Muscle layer of colon (tissue), 2 donors: ENCODE measurements around the gene ROBO2.

Experiments used
- H3K27ac ChIP-seq: one replicate; pipeline ENCODE4 v1.7.0; 2013; ENCODE audit warnings: low read depth, mild to moderate bottlenecking, low read length, moderate library complexity
- H3K27me3 ChIP-seq, 2 donors: one replicate each; pipeline ENCODE4 v1.7.0; 2013; ENCODE audit warnings: low read length in 2 of 2, mild to moderate bottlenecking in 2 of 2; ENCODE audit not compliant: insufficient read depth in 2 of 2, control insufficient read depth in 1 of 2
- H3K36me3 ChIP-seq: one replicate; pipeline ENCODE4 v1.7.0; 2013; ENCODE audit warnings: mild to moderate bottlenecking, low read length; ENCODE audit not compliant: insufficient read depth
- H3K4me1 ChIP-seq: one replicate; pipeline ENCODE4 v1.7.0; 2013; ENCODE audit warnings: mild to moderate bottlenecking, low read length; ENCODE audit not compliant: insufficient read depth
- H3K4me3 ChIP-seq, 2 donors: one replicate each; pipeline ENCODE4 v1.7.0; 2013; ENCODE audit warnings: low read length in 2 of 2, low read depth in 1 of 2, mild to moderate bottlenecking in 1 of 2, moderate library complexity in 1 of 2
- H3K9ac ChIP-seq: one replicate; pipeline ENCODE4 v1.7.0; 2013; ENCODE audit warnings: low read length
- H3K9me3 ChIP-seq: one replicate; pipeline ENCODE4 v1.7.0; 2013; ENCODE audit warnings: mild to moderate bottlenecking, low read length
- donor health status: abdominal sarcoma.
- donor health status: Adenocarcinoma of cecum.

The ROBO2 gene

GRCh38 chr3:77602722-77603121 lies 562.8 kb downstream of the ROBO2 start:
- Histone ChIP-seq H3K4me1 (no peaks in the 10 kb centered on the region), H3K27me3 (no peaks in the 10 kb centered on the region)

GRCh38 chr3:77605308-77605707 lies 565.4 kb downstream of the ROBO2 start:
- Histone ChIP-seq H3K4me1 (no peaks in the 10 kb centered on the region), H3K36me3 (no peaks in the 10 kb centered on the region), H3K9ac (no peak overlapping the region), H3K27ac (no peak overlapping the region), H3K9me3 (no peaks in the 10 kb centered on the region), H3K4me3 (no peak overlapping the region), H3K27me3 (no peaks in the 10 kb centered on the region)

More at GRCh38 chr3:77602722-77603121, 562.8 kb downstream of the ROBO2 start:
- Histone ChIP-seq H3K36me3 (no peaks in the 10 kb centered on the region), H3K27ac (no peak overlapping the region), H3K4me3 (no peak overlapping the region), H3K9ac (no peak overlapping the region), H3K9me3 (no peaks in the 10 kb centered on the region)

GRCh38 chr3:77605865-77606264 lies 566.0 kb downstream of the ROBO2 start:
- Histone ChIP-seq H3K27me3 (no peaks in the 10 kb centered on the region), H3K27ac (no peak overlapping the region), H3K4me3 (no peak overlapping the region), H3K9me3 (no peaks in the 10 kb centered on the region), H3K4me1 (no peaks in the 10 kb centered on the region), H3K36me3 (no peaks in the 10 kb centered on the region), H3K9ac (no peak overlapping the region)

- Histone ChIP-seq H3K4me1 (no peaks in the 10 kb centered on the region), H3K9ac (no peak overlapping the region), H3K36me3 (no peaks in the 10 kb centered on the region), H3K27ac (no peak overlapping the region), H3K9me3 (no peaks in the 10 kb centered on the region), H3K4me3 (no peak overlapping the region), H3K27me3 (no peaks in the 10 kb centered on the region)
Observed at GRCh38 chr3:77606372-77606771, 566.5 kb downstream of the ROBO2 start.

- Histone ChIP-seq H3K4me1 (no peaks in the 10 kb centered on the region), H3K4me3 (no peak overlapping the region), H3K9me3 (no peaks in the 10 kb centered on the region), H3K27ac (no peak overlapping the region), H3K36me3 (no peaks in the 10 kb centered on the region), H3K9ac (no peak overlapping the region), H3K27me3 (no peaks in the 10 kb centered on the region)
Observed at GRCh38 chr3:77618686-77619085, 578.8 kb downstream of the ROBO2 start.

GRCh38 chr3:77620009-77620408 lies 580.1 kb downstream of the ROBO2 start:
- H3K4me1 ChIP-seq: no peaks in the 10 kb centered on the region
- no peaks in the 10 kb centered on the region for H3K9me3 ChIP-seq
- H3K27ac ChIP-seq: no peak overlapping the region
- no peaks in the 10 kb centered on the region for H3K36me3 ChIP-seq
- H3K27me3 ChIP-seq: no peaks in the 10 kb centered on the region
- no peak overlapping the region for H3K9ac ChIP-seq
- no peak overlapping the region for H3K4me3 ChIP-seq

GRCh38 chr3:77623500-77623899 lies 583.6 kb downstream of the ROBO2 start:
- Histone ChIP-seq H3K27me3 (no peaks in the 10 kb centered on the region), H3K9me3 (no peaks in the 10 kb centered on the region), H3K4me3 (no peak overlapping the region), H3K4me1 (no peaks in the 10 kb centered on the region), H3K9ac (no peak overlapping the region), H3K27ac (no peak overlapping the region), H3K36me3 (no peaks in the 10 kb centered on the region)

GRCh38 chr3:77626157-77626556 lies 586.3 kb downstream of the ROBO2 start:
- Histone ChIP-seq H3K27me3 (no peaks in the 10 kb centered on the region), H3K4me3 (no peak overlapping the region), H3K4me1 (no peaks in the 10 kb centered on the region), H3K9me3 (no peaks in the 10 kb centered on the region), H3K27ac (no peak overlapping the region), H3K36me3 (no peaks in the 10 kb centered on the region), H3K9ac (no peak overlapping the region)

- no peaks in the 10 kb centered on the region for H3K4me1 ChIP-seq
- H3K4me3 ChIP-seq: no peak overlapping the region
- H3K9ac ChIP-seq: no peak overlapping the region
- H3K9me3 ChIP-seq: no peaks in the 10 kb centered on the region
- H3K27ac ChIP-seq: no peak overlapping the region
- H3K27me3 ChIP-seq: no peaks in the 10 kb centered on the region
- no peaks in the 10 kb centered on the region for H3K36me3 ChIP-seq
Observed at GRCh38 chr3:77648214-77648613, 608.3 kb downstream of the ROBO2 start.

- Histone ChIP-seq H3K9me3 (no peaks in the 10 kb centered on the region), H3K9ac (no peak overlapping the region)
Observed at GRCh38 chr3:77648664-77649063, 608.8 kb downstream of the ROBO2 start.

GRCh38 chr3:77652624-77653023 lies 612.7 kb downstream of the ROBO2 start:
- no peaks in the 10 kb centered on the region for H3K9me3 ChIP-seq
- H3K27me3 ChIP-seq: no peaks in the 10 kb centered on the region
- no peaks in the 10 kb centered on the region for H3K36me3 ChIP-seq
- H3K27ac ChIP-seq: no peak overlapping the region
- no peaks in the 10 kb centered on the region for H3K4me1 ChIP-seq
- no peak overlapping the region for H3K9ac ChIP-seq
- H3K4me3 ChIP-seq: no peak overlapping the region

More at GRCh38 chr3:77648664-77649063, 608.8 kb downstream of the ROBO2 start:
- Histone ChIP-seq H3K27me3 (no peaks in the 10 kb centered on the region), H3K27ac (no peak overlapping the region), H3K36me3 (no peaks in the 10 kb centered on the region), H3K4me3 (no peak overlapping the region), H3K4me1 (no peaks in the 10 kb centered on the region)

GRCh38 chr3:77655396-77655795 lies 615.5 kb downstream of the ROBO2 start:
- Histone ChIP-seq H3K4me1 (no peaks in the 10 kb centered on the region), H3K9me3 (no peaks in the 10 kb centered on the region), H3K27me3 (no peaks in the 10 kb centered on the region), H3K4me3 (no peak overlapping the region), H3K36me3 (no peaks in the 10 kb centered on the region), H3K9ac (no peak overlapping the region), H3K27ac (no peak overlapping the region)
